GM12878 (cell line): Measurements from ENCODE around the gene CD34. TPM values are rescaled to one million over a fixed set of nuclear protein-coding genes. Genes with fewer than 3 reads are reported as not detected.

ENCODE experiments used
- ATAC-seq: fragments of 200-7000 bp; cut with Tn5 transposase; 3 replicates; pipeline ENCODE4 v1.9.1; 2020; ENCODE audit warnings: mild to moderate bottlenecking, moderate library complexity
- BruUV-seq: library from RNA; stranded (reverse); fragments of 400-500 nt; replicated peaks from 2 replicates; lab custom pipeline; 2021; lab: Mats Ljungman, UMichigan
- CTCF ChIA-PET: fragments of 300-600 bp; sonication (Branson Sonifier 250); formaldehyde crosslinking; extraction: SDS; loops from one replicate; lab custom pipeline; 2021; ENCODE audit warnings: inconsistent platforms; lab: Yijun Ruan, JAX
- POLR2A ChIA-PET: fragments of 350-600 bp; formaldehyde crosslinking; extraction: SDS; loops from one replicate; lab custom pipeline; 2021; ENCODE audit warnings: inconsistent platforms; lab: Charles Lee
- RAD21 ChIA-PET: fragments of 300-600 bp; sonication (Branson Sonifier 250); formaldehyde crosslinking; loops from one replicate; lab custom pipeline; 2023; ENCODE audit warnings: antibody characterized with exemption; ENCODE audit not compliant: unreplicated experiment; lab: Charles Lee
- SMC1A ChIA-PET: fragments of 300-600 bp; sonication (Branson Sonifier 250); formaldehyde crosslinking; loops from one replicate; lab custom pipeline; 2023; ENCODE audit not compliant: unreplicated experiment, uncharacterized antibody; lab: Charles Lee
- DNase-seq: peaks from one replicate; pipeline ENCODE4 v3.0.0-alpha.2; 2011; ENCODE audit warnings: low read depth, low spot score
- FAIRE-seq: peaks from 3 replicates; lab custom pipeline; 2011; peaks lifted over from hg19 to GRCh38; lab: Jason Lieb, UNC
- H2AFZ ChIP-seq: 2 replicates; pipeline ENCODE4 v1.6.0; 2011; ENCODE audit warnings: low read depth, low read length, control low read depth; ENCODE audit not compliant: control insufficient read depth
- H3K27ac ChIP-seq: 2 replicates; pipeline ENCODE4 v1.5.1; 2011; ENCODE audit warnings: control low read depth; ENCODE audit not compliant: control insufficient read depth, insufficient read depth
- H3K27me3 ChIP-seq, 2 experiments: replicated peaks in 1 of 2; 2 replicates each; pipeline versions ENCODE4 v1.6.0 to v1.6.1; 2011; ENCODE audit warnings: low read length in 1 of 2; ENCODE audit not compliant: control insufficient read depth in 2 of 2, insufficient read depth in 2 of 2
- H3K36me3 ChIP-seq, 2 experiments: 2 replicates each; pipeline ENCODE4 v1.5.1; 2011; ENCODE audit warnings: low read length in 1 of 2; ENCODE audit not compliant: control insufficient read depth in 2 of 2, insufficient read depth in 2 of 2
- H3K4me1 ChIP-seq: 2 replicates; pipeline ENCODE4 v1.6.1; 2011; ENCODE audit warnings: mild to moderate bottlenecking, low read length, moderate library complexity, mixed read lengths; ENCODE audit not compliant: control insufficient read depth, insufficient read depth
- H3K4me2 ChIP-seq: 2 replicates; pipeline ENCODE4 v1.6.0; 2011; ENCODE audit warnings: control low read depth; ENCODE audit not compliant: control insufficient read depth, insufficient read depth
- H3K4me3 ChIP-seq: fragments of 200-600 bp; sonication (generic); 2 replicates; pipeline ENCODE4 v1.5.1; 2016
- H3K79me2 ChIP-seq: 2 replicates; pipeline ENCODE4 v1.6.0; 2011; ENCODE audit warnings: low read length; ENCODE audit not compliant: control insufficient read depth, insufficient read depth
- H3K9ac ChIP-seq: 2 replicates; pipeline ENCODE4 v1.8.0; 2011; ENCODE audit warnings: low read length, control low read depth, mixed read lengths; ENCODE audit not compliant: control insufficient read depth, insufficient read depth
- H3K9me3 ChIP-seq: replicated peaks from 3 replicates; pipeline ENCODE4 v1.5.1; 2011; ENCODE audit warnings: mild to moderate bottlenecking, low read length; ENCODE audit not compliant: control insufficient read depth, insufficient read depth
- H4K20me1 ChIP-seq: 2 replicates; pipeline ENCODE4 v1.6.0; 2011; ENCODE audit not compliant: control insufficient read depth, insufficient read depth
- JUND ChIP-seq: IDR thresholded peaks from 2 replicates; pipeline ENCODE4 v1.6.1; 2012; ENCODE audit warnings: low read depth, mild to moderate bottlenecking, low read length, improper control_type of control experiment, moderate library complexity
- MTA2 ChIP-seq: fragments of 450-650 bp; IDR thresholded peaks from 2 replicates; pipeline ENCODE4 v1.6.1; 2016; ENCODE audit warnings: low read depth, mild to moderate bottlenecking, moderate library complexity
- NFIC ChIP-seq: IDR thresholded peaks from 2 replicates; pipeline ENCODE4 v1.6.1; 2012; ENCODE audit warnings: low read depth, mild to moderate bottlenecking, inconsistent platforms, low read length, moderate library complexity
- NR2C2 ChIP-seq: IDR thresholded peaks from 2 replicates; pipeline ENCODE4 v1.6.1; 2011; ENCODE audit warnings: borderline replicate concordance, low read depth; ENCODE audit not compliant: control insufficient read depth, insufficient read length
- TCF7 ChIP-seq: IDR thresholded peaks from 2 replicates; pipeline ENCODE4 v1.6.1; 2014; ENCODE audit warnings: antibody characterized with exemption, borderline replicate concordance
- USF2 ChIP-seq: IDR thresholded peaks from 2 replicates; pipeline ENCODE4 v1.6.1; 2011; ENCODE audit warnings: low read depth, low read length, improper control_type of control experiment, borderline replicate concordance
- WGBS: methylation state at CpG from one replicate; pipeline ENCODE4 v1.1.6; 2016; ENCODE audit warnings: low lambda C conversion rate; ENCODE audit not compliant: insufficient replicate concordance, insufficient coverage; ENCODE audit errors: missing lambda C conversion rate; 5-methylcytosine and 5-hydroxymethylcytosine counted together
- in situ Hi-C: fragments of 300-500 bp; cut with MboI; formaldehyde crosslinking; loops from 9 replicates; pipeline ENCODE4 v1.14.3; 2018; ENCODE audit warnings: mixed read lengths
- intact Hi-C: fragments of 100-400 bp; cut with micrococcal nuclease; formaldehyde crosslinking; loops from one replicate; pipeline ENCODE4 v1.14.2; 2022; ENCODE audit not compliant: unreplicated experiment
- polyA plus RNA-seq, 11 experiments: library from polyadenylated mRNA; depleted of rRNA in 4 of 11; unstranded in 6 of 11; stranded (reverse) in 5 of 11; fragments of >200 nt; fragmentation: Nextera tagmentation in 4 of 11; fragmentation: Illumina TruSeq in 1 of 11; extraction: Ambion mirVana in 4 of 11; extraction: Trizol in 1 of 11; gene quantifications; 1 replicate in 1 of 11; 2 replicates in 10 of 11; pipeline versions ENCODE4 v1.2.1 to v1.2.3, GENCODE V29; 2011 to 2016; ENCODE audit warnings: inconsistent platforms in 2 of 11, missing spikeins in 2 of 11, low read depth in 1 of 11
- total RNA-seq, 4 experiments: library from RNA; depleted of rRNA in 3 of 4; stranded (reverse); fragments of >200 nt in 3 of 4; fragmentation: Illumina TruSeq in 1 of 4; extraction: Trizol in 1 of 4; gene quantifications; 2 replicates each; pipeline versions ENCODE4 v1.2.1 to v1.2.3, GENCODE V29; 2013 to 2021
- TF ChIP-seq, protein P1 (sequence below): IDR thresholded peaks from 2 replicates; pipeline ENCODE4 v1.6.1; 2012; ENCODE audit warnings: improper control_type of control experiment, low read depth, low read length; ENCODE audit not compliant: insufficient replicate concordance
- TF ChIP-seq, protein P2 (sequence below): fragments of 450-650 bp; IDR thresholded peaks from 2 replicates; pipeline ENCODE4 v1.6.1; 2016; ENCODE audit warnings: mild to moderate bottlenecking
- TF ChIP-seq, protein P3 (sequence below): fragments of 450-650 bp; IDR thresholded peaks from 2 replicates; pipeline ENCODE4 v1.6.1; 2016; ENCODE audit warnings: mild to moderate bottlenecking, moderate library complexity, borderline replicate concordance

The CD34 gene
- total and polyA plus RNA-seq, 10 of the 15 experiments (the other 5 are each of a cell fraction or from before 2014, with no cell fraction given) = under 0.01 to 0.08 (median 0.02) TPM; not detected in 6

DNA sequence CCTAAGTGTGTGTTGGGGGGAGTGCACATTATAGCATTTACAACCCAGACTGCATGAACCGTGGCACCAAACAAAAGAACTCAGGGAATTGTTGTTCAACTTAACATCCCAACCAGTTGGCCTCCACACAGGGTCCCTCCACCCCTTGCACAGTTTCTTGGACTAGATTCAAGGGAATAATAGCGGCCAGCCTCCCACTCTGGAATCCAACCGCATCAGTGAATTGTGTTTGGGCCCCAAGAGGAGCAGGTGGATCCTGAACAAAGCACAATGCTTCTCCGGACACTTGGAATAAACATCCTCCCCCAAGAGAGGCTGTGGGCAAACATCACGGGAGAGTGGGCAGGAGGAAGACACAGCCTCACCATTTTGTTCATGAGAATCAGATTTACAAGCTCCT lies 18.2 kb downstream of the CD34 start:
- H2AFZ ChIP-seq = no peak overlapping the region
- SMC1A ChIA-PET = interaction anchor here (1.6 to 1.8 kb wide), 2 partner anchors 8 to 54 kb away, joined by 3 to 5 read pairs; no protein-coding TSS in a partner anchor

More for the DNA sequence above, 18.2 kb downstream of the CD34 start:
- H3K27me3 ChIP-seq = peaks cover 0 to 2% of the 10 kb centered on the region in 2 experiments; a peak in 1 of 4 replicates
- 55% methylated on average over 5 of the region's 5 CpGs for WGBS
- H3K4me1 ChIP-seq = peaks cover 9% of the 10 kb centered on the region
- ChIA-PET POLR2A (no interaction called here), CTCF (interaction anchor here (0.6 to 10.1 kb wide), 2 partner anchors 8 to 15 kb away, joined by 3 to 162 read pairs; no protein-coding TSS in a partner anchor), RAD21 (interaction anchor here (1.0 kb wide), 1 partner anchor 70 kb away, joined by 3 read pairs; no protein-coding TSS in a partner anchor)
- H3K9ac ChIP-seq = no peak overlapping the region
- no TSS peak for BruUV-seq
- no peak for FAIRE-seq
- in situ Hi-C loops = no loop called here
- H3K79me2 ChIP-seq = no peaks in the 10 kb centered on the region
- intact Hi-C loops = no loop called here
- no peaks in the 10 kb centered on the region for H3K9me3 ChIP-seq
- H3K4me2 ChIP-seq = no peak overlapping the region
- H3K36me3 ChIP-seq = no peaks in the 10 kb centered on the region
- H4K20me1 ChIP-seq = no peaks in the 10 kb centered on the region
- no peak for DNase-seq
- no peak for ATAC-seq
- H3K27ac ChIP-seq = no peak overlapping the region
- TF ChIP-seq, protein P1, sequence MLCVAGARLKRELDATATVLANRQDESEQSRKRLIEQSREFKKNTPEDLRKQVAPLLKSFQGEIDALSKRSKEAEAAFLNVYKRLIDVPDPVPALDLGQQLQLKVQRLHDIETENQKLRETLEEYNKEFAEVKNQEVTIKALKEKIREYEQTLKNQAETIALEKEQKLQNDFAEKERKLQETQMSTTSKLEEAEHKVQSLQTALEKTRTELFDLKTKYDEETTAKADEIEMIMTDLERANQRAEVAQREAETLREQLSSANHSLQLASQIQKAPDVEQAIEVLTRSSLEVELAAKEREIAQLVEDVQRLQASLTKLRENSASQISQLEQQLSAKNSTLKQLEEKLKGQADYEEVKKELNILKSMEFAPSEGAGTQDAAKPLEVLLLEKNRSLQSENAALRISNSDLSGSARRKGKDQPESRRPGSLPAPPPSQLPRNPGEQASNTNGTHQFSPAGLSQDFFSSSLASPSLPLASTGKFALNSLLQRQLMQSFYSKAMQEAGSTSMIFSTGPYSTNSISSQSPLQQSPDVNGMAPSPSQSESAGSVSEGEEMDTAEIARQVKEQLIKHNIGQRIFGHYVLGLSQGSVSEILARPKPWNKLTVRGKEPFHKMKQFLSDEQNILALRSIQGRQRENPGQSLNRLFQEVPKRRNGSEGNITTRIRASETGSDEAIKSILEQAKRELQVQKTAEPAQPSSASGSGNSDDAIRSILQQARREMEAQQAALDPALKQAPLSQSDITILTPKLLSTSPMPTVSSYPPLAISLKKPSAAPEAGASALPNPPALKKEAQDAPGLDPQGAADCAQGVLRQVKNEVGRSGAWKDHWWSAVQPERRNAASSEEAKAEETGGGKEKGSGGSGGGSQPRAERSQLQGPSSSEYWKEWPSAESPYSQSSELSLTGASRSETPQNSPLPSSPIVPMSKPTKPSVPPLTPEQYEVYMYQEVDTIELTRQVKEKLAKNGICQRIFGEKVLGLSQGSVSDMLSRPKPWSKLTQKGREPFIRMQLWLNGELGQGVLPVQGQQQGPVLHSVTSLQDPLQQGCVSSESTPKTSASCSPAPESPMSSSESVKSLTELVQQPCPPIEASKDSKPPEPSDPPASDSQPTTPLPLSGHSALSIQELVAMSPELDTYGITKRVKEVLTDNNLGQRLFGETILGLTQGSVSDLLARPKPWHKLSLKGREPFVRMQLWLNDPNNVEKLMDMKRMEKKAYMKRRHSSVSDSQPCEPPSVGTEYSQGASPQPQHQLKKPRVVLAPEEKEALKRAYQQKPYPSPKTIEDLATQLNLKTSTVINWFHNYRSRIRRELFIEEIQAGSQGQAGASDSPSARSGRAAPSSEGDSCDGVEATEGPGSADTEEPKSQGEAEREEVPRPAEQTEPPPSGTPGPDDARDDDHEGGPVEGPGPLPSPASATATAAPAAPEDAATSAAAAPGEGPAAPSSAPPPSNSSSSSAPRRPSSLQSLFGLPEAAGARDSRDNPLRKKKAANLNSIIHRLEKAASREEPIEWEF = no peak
- no peak for TF ChIP-seq NFIC
- TF ChIP-seq, protein P2, sequence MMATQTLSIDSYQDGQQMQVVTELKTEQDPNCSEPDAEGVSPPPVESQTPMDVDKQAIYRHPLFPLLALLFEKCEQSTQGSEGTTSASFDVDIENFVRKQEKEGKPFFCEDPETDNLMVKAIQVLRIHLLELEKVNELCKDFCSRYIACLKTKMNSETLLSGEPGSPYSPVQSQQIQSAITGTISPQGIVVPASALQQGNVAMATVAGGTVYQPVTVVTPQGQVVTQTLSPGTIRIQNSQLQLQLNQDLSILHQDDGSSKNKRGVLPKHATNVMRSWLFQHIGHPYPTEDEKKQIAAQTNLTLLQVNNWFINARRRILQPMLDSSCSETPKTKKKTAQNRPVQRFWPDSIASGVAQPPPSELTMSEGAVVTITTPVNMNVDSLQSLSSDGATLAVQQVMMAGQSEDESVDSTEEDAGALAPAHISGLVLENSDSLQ = no peak
- no peak for TF ChIP-seq MTA2
- TF ChIP-seq, protein P3, sequence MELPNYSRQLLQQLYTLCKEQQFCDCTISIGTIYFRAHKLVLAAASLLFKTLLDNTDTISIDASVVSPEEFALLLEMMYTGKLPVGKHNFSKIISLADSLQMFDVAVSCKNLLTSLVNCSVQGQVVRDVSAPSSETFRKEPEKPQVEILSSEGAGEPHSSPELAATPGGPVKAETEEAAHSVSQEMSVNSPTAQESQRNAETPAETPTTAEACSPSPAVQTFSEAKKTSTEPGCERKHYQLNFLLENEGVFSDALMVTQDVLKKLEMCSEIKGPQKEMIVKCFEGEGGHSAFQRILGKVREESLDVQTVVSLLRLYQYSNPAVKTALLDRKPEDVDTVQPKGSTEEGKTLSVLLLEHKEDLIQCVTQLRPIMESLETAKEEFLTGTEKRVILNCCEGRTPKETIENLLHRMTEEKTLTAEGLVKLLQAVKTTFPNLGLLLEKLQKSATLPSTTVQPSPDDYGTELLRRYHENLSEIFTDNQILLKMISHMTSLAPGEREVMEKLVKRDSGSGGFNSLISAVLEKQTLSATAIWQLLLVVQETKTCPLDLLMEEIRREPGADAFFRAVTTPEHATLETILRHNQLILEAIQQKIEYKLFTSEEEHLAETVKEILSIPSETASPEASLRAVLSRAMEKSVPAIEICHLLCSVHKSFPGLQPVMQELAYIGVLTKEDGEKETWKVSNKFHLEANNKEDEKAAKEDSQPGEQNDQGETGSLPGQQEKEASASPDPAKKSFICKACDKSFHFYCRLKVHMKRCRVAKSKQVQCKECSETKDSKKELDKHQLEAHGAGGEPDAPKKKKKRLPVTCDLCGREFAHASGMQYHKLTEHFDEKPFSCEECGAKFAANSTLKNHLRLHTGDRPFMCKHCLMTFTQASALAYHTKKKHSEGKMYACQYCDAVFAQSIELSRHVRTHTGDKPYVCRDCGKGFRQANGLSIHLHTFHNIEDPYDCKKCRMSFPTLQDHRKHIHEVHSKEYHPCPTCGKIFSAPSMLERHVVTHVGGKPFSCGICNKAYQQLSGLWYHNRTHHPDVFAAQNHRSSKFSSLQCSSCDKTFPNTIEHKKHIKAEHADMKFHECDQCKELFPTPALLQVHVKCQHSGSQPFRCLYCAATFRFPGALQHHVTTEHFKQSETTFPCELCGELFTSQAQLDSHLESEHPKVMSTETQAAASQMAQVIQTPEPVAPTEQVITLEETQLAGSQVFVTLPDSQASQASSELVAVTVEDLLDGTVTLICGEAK = no peak
- TF ChIP-seq NR2C2 = no peak
- TF ChIP-seq TCF7 = no peak
- no peak for TF ChIP-seq USF2
- TF ChIP-seq JUND = no peak
- no peak overlapping the region for H3K4me3 ChIP-seq
